Esophagus squamous epithelium (tissue), 4 donors: ENCODE measurements around the gene MYH10.

ENCODE experiments used
- CTCF ChIP-seq, 6 experiments: fragments of 450-650 bp in 4 of 6; fragments of 200-600 bp in 2 of 6; sonication (generic) in 2 of 6; IDR thresholded peaks; one replicate each; pipeline ENCODE4 v1.5.1; 2016 to 2019; ENCODE audit warnings: antibody characterized with exemption in 6 of 6, mild to moderate bottlenecking in 4 of 6, moderate library complexity in 4 of 6
- POLR2A ChIP-seq, 4 donors: fragments of 450-650 bp; IDR thresholded peaks; one replicate each; pipeline ENCODE4 v1.6.1; 2017; ENCODE audit warnings: antibody characterized with exemption in 4 of 4, mild to moderate bottlenecking in 4 of 4, moderate library complexity in 3 of 4

GRCh38 chr17:8487743-8488142, 142.8 kb downstream of the MYH10 start:
- no peak for TF ChIP-seq CTCF (IDR thresholded peaks at IDR 0.05)
- TF ChIP-seq POLR2A (IDR thresholded peaks at IDR 0.05), result no peak
